Stimulated activated CD4-positive, alpha-beta T cell treated with anti-CD3 and anti-CD28 coated beads, Interleukin-4, amount 100 ng/mL, for 24 hours (primary cell): ENCODE measurements around the gene GSTM2.

Source experiments
- DNase-seq: peaks from one replicate; pipeline ENCODE4 v3.0.0-alpha.2; 2020

Gene GSTM2

GRCh38 chr1:109718495-109718894 is 50.6 kb downstream of the GSTM2 start:
- no peak for DNase-seq

GRCh38 chr1:109719337-109719837 is 51.5 kb downstream of the GSTM2 start:
- no peak for DNase-seq

- no peak for DNase-seq
Measured at GRCh38 chr1:109721042-109721441, 53.2 kb downstream of the GSTM2 start.

GRCh38 chr1:109721971-109722370 is 54.1 kb downstream of the GSTM2 start:
- no peak for DNase-seq

GRCh38 chr1:109722908-109723691 is 55.2 kb downstream of the GSTM2 start:
- no peak for DNase-seq
